ENCODE results near the gene STX4. TPM values are rescaled to one million over a fixed set of nuclear protein-coding genes. Genes with fewer than 3 reads are reported as not detected.

Gene STX4
- total and polyA plus RNA-seq, 4 donors, result 11.4 to 22.1 (median 17.4) TPM

GRCh38 chr16:31055613-31056012 is 22.3 kb downstream of the STX4 start:
- no peak for DNase-seq (ENCODE audit: low spot score)
- Histone ChIP-seq H3K4me3 (ENCODE audit: low read depth in 1 of 3, low read length in 3 of 3) (no peak overlapping the region), H3K9me3 (ENCODE audit: control insufficient read depth in 4 of 4, low read length in 3 of 4) (no peaks in the 10 kb centered on the region), H3K4me1 (ENCODE audit: control insufficient read depth in 4 of 4, insufficient read depth in 4 of 4, low read length in 3 of 4) (no peaks in the 10 kb centered on the region), H3K27ac (ENCODE audit: low read depth in 1 of 2, low read length in 2 of 2) (no peak overlapping the region), H3K27me3 (ENCODE audit: control insufficient read depth in 4 of 4, insufficient read depth in 4 of 4, low read length in 3 of 4) (no peaks in the 10 kb centered on the region), H3K9ac (ENCODE audit: low read depth in 1 of 2, low read length in 2 of 2) (no peak overlapping the region), H3K36me3 (ENCODE audit: control insufficient read depth in 4 of 4, insufficient read depth in 3 of 4, low read depth in 1 of 4, low read length in 3 of 4) (no peaks in the 10 kb centered on the region)
- WGBS, result 87% methylated on average over 4 of the region's 4 CpGs
- TF ChIP-seq SP1 (IDR thresholded peaks at IDR 0.05), result no peak
- TF ChIP-seq TAF1 (conservative IDR thresholded peaks at IDR 0.05), result no peak
- no peak for TF ChIP-seq YY1 (IDR thresholded peaks at IDR 0.05)
- TF ChIP-seq FOXA1 (IDR thresholded peaks at IDR 0.05), result no peak
- TF ChIP-seq MAX (IDR thresholded peaks at IDR 0.05), result no peak
- TF ChIP-seq RXRA (IDR thresholded peaks at IDR 0.05), result no peak
- no peak for TF ChIP-seq NR2F2 (IDR thresholded peaks at IDR 0.05)

GRCh38 chr16:31061126-31061812 is 27.9 kb downstream of the STX4 start:
- peaks cover 0 to 14% (median 7%) of the 10 kb centered on the region in 4 donors for H3K36me3 ChIP-seq (ENCODE audit: control insufficient read depth in 4 of 4, insufficient read depth in 3 of 4, low read depth in 1 of 4, low read length in 3 of 4)
- WGBS, result 98% methylated on average over 42 of the region's 42 CpGs
- TF ChIP-seq FOXA1 (IDR thresholded peaks at IDR 0.05) (no peak), REST (IDR thresholded peaks at IDR 0.05) (no peak), GABPA (IDR thresholded peaks at IDR 0.05 in 1 of 2, conservative IDR thresholded peaks at IDR 0.05 in 1 of 2) (no peak), HNF4G (IDR thresholded peaks at IDR 0.05) (no peak), MAX (IDR thresholded peaks at IDR 0.05) (no peak), HNF4A (conservative IDR thresholded peaks at IDR 0.05) (no peak), JUND (IDR thresholded peaks at IDR 0.05) (no peak), EGR1 (IDR thresholded peaks at IDR 0.05; ENCODE audit: low read depth in 2 of 2) (no peak), RAD21 (IDR thresholded peaks at IDR 0.05) (no peak), NR2F2 (IDR thresholded peaks at IDR 0.05) (no peak)

GRCh38 chr16:31061813-31062440 is 28.6 kb downstream of the STX4 start:
- no peaks in the 10 kb centered on the region for H3K9me3 ChIP-seq (ENCODE audit: control insufficient read depth in 4 of 4, low read length in 3 of 4)
- no peak for DNase-seq (ENCODE audit: low spot score)
- H3K27me3 ChIP-seq (ENCODE audit: control insufficient read depth in 4 of 4, insufficient read depth in 4 of 4, low read length in 3 of 4), result no peaks in the 10 kb centered on the region
- peaks cover 0 to 14% (median 7%) of the 10 kb centered on the region in 4 donors for H3K36me3 ChIP-seq (ENCODE audit: control insufficient read depth in 4 of 4, insufficient read depth in 3 of 4, low read depth in 1 of 4, low read length in 3 of 4)
- no peaks in the 10 kb centered on the region for H3K4me1 ChIP-seq (ENCODE audit: control insufficient read depth in 4 of 4, insufficient read depth in 4 of 4, low read length in 3 of 4)
- no peak overlapping the region for H3K9ac ChIP-seq (ENCODE audit: low read depth in 1 of 2, low read length in 2 of 2)
- no peak overlapping the region for H3K27ac ChIP-seq (ENCODE audit: low read depth in 1 of 2, low read length in 2 of 2)
- H3K4me3 ChIP-seq (ENCODE audit: low read depth in 1 of 3, low read length in 3 of 3), result no peak overlapping the region
- 97% methylated on average over 54 of the region's 54 CpGs for WGBS
- TF ChIP-seq RAD21 (IDR thresholded peaks at IDR 0.05) (no peak), FOXA1 (IDR thresholded peaks at IDR 0.05) (no peak), YY1 (IDR thresholded peaks at IDR 0.05) (no peak), GABPA (IDR thresholded peaks at IDR 0.05 in 1 of 2, conservative IDR thresholded peaks at IDR 0.05 in 1 of 2) (no peak), SP1 (IDR thresholded peaks at IDR 0.05) (no peak), RXRA (IDR thresholded peaks at IDR 0.05) (no peak), NR2F2 (IDR thresholded peaks at IDR 0.05) (no peak), HNF4A (conservative IDR thresholded peaks at IDR 0.05) (no peak), CTCF (IDR thresholded peaks at IDR 0.05; ENCODE audit: low read depth, low read length, missing input control) (no peak), EGR1 (IDR thresholded peaks at IDR 0.05; ENCODE audit: low read depth in 2 of 2) (no peak), ZBTB33 (IDR thresholded peaks at IDR 0.05) (no peak), JUND (IDR thresholded peaks at IDR 0.05) (no peak), ATF3 (IDR thresholded peaks at IDR 0.05) (no peak)

More at GRCh38 chr16:31061126-31061812, 27.9 kb downstream of the STX4 start:
- H3K4me1 ChIP-seq (ENCODE audit: control insufficient read depth in 4 of 4, insufficient read depth in 4 of 4, low read length in 3 of 4), result no peaks in the 10 kb centered on the region
- no peaks in the 10 kb centered on the region for H3K9me3 ChIP-seq (ENCODE audit: control insufficient read depth in 4 of 4, low read length in 3 of 4)
- no peak overlapping the region for H3K9ac ChIP-seq (ENCODE audit: low read depth in 1 of 2, low read length in 2 of 2)
- DNase-seq (ENCODE audit: low spot score), result no peak
- H3K27me3 ChIP-seq (ENCODE audit: control insufficient read depth in 4 of 4, insufficient read depth in 4 of 4, low read length in 3 of 4), result no peaks in the 10 kb centered on the region
- H3K27ac ChIP-seq (ENCODE audit: low read depth in 1 of 2, low read length in 2 of 2), result no peak overlapping the region
- no peak overlapping the region for H3K4me3 ChIP-seq (ENCODE audit: low read depth in 1 of 3, low read length in 3 of 3)

Measured in liver (tissue), 9 donors.